Muscle layer of duodenum (tissue), 2 donors: ENCODE measurements around the gene MDH1.
A peak's percentile ranks its signal among the peaks of the same experiment; 100 is the strongest.
"Not testable (repeated sequence)": the region's sequence is repeated elsewhere in the genome, so short reads cannot be mapped to it uniquely, and the experiment has no call there.

Source experiments
- H3K27ac ChIP-seq: one replicate; pipeline ENCODE4 v1.7.0; 2013; ENCODE audit warnings: mild to moderate bottlenecking, low read length
- H3K27me3 ChIP-seq: one replicate; pipeline ENCODE4 v1.7.0; 2013; ENCODE audit warnings: low read depth, mild to moderate bottlenecking, control low read depth, low read length
- H3K36me3 ChIP-seq, 2 donors: one replicate each; pipeline ENCODE4 v1.7.0; 2013; ENCODE audit warnings: low read length in 2 of 2, control low read depth in 1 of 2, mild to moderate bottlenecking in 1 of 2; ENCODE audit not compliant: insufficient read depth in 2 of 2, control insufficient read depth in 1 of 2
- H3K4me1 ChIP-seq, 2 donors: one replicate each; pipeline ENCODE4 v1.7.0; 2013; ENCODE audit warnings: low read length in 2 of 2, mild to moderate bottlenecking in 2 of 2, control low read depth in 1 of 2, moderate library complexity in 1 of 2; ENCODE audit not compliant: insufficient read depth in 2 of 2, control insufficient read depth in 1 of 2
- H3K4me3 ChIP-seq, 2 donors: one replicate each; pipeline ENCODE4 v1.7.0; 2013; ENCODE audit warnings: low read length in 2 of 2, low read depth in 1 of 2, mild to moderate bottlenecking in 1 of 2
- H3K9me3 ChIP-seq, 2 donors: one replicate each; pipeline ENCODE4 v1.7.0; 2013; ENCODE audit warnings: low read length in 2 of 2, control low read depth in 1 of 2, mild to moderate bottlenecking in 1 of 2; ENCODE audit not compliant: control insufficient read depth in 1 of 2
- donor health status: healthy.

The MDH1 gene

DNA sequence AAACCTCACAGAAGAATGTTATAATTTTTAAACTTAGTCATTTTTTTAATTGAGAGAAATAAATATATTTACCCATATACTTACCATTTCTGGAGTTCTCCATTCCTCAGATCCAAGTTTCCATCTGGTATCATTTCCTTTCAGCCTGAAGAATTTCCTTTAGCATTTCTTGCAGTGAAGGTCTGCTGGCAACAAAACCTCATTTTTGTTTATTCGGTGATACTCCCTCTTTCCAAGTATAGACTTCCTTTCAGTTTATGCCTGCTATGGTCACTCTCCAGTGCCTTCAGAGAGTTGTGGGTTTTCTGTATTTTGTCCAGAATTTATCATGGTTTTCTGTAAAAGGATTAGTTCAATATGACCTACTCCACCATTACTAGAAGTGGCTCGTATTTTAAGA, 17.5 kb upstream of the MDH1 start:
- Histone ChIP-seq H3K36me3 (no peaks in the 10 kb centered on the region), H3K9me3 (no peaks in the 10 kb centered on the region), H3K27ac (no peak overlapping the region), H3K4me3 (no peak overlapping the region), H3K4me1 (no peaks in the 10 kb centered on the region), H3K27me3 (no peaks in the 10 kb centered on the region)

DNA sequence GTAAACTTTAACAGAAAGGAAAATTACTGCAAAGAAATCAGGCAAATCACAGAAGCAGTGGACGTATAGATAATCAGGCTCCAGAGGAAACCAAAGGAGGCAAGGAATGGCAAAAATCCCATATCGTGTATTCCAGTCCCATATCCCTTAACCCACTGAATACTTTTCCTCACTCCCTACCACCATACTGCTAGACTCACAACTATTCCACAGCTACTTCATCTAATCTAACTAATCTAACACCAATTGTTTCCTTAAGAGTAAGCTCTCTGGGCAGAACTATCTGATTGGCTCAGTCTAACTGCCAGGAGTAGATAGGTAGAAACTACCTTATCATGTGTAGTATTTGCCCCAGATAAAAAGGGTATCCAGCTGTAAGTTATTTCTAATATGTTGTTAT, 16.8 kb upstream of the MDH1 start:
- H3K36me3 ChIP-seq: no peaks in the 10 kb centered on the region
- no peak overlapping the region for H3K4me3 ChIP-seq
- H3K9me3 ChIP-seq: no peaks in the 10 kb centered on the region
- no peaks in the 10 kb centered on the region for H3K4me1 ChIP-seq
- no peaks in the 10 kb centered on the region for H3K27me3 ChIP-seq
- H3K27ac ChIP-seq: no peak overlapping the region

GRCh38 chr2:63573026-63573425, 15.7 kb upstream of the MDH1 start:
- H3K4me3 ChIP-seq, H3K4me1 ChIP-seq, H3K9me3 ChIP-seq, H3K27ac ChIP-seq, H3K36me3 ChIP-seq, H3K27me3 ChIP-seq: not testable (repeated sequence)

DNA sequence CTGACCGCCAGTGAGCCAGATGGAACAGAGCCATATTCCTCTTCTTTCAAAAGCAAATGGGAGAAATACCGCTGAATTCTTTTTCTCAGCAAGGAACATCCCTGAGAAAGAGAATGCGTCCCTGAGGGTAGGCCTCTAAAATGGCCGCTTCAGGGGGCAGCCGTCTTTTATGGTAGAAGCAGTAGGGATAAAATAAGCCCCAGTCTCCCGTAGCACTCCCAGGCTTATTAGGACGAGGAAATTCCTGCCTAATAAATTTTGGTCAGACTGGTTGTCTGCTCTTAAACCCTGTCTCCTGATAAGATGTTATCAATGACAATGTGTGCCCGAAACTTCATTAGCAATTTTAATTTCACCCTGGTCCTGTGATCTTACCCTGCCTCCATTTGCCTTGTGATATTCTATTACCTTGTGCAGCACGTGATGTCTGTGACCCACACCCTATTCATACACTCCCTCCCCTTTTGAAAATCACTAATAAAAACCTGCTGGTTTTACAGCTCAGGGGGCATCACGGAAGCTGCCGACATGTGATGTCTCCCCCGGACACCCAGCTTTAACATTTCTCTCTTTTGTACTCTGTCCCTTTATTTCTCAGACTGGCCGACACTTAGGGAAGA, 14.9 kb upstream of the MDH1 start:
- H3K27me3 ChIP-seq, H3K27ac ChIP-seq, H3K4me3 ChIP-seq, H3K9me3 ChIP-seq, H3K4me1 ChIP-seq, H3K36me3 ChIP-seq: not testable (repeated sequence)

GRCh38 chr2:63576546-63576945, 12.2 kb upstream of the MDH1 start:
- no peaks in the 10 kb centered on the region for H3K9me3 ChIP-seq
- H3K4me1 ChIP-seq: peaks cover 0 to 4% of the 10 kb centered on the region in 2 donors
- no peaks in the 10 kb centered on the region for H3K27me3 ChIP-seq
- no peak overlapping the region for H3K4me3 ChIP-seq
- H3K27ac ChIP-seq: no peak overlapping the region
- no peaks in the 10 kb centered on the region for H3K36me3 ChIP-seq

- H3K27me3 ChIP-seq: no peaks in the 10 kb centered on the region
- no peak overlapping the region for H3K27ac ChIP-seq
- H3K9me3 ChIP-seq: no peaks in the 10 kb centered on the region
- peaks cover 0 to 7% of the 10 kb centered on the region in 2 donors for H3K4me1 ChIP-seq
- H3K4me3 ChIP-seq: no peak overlapping the region
- no peaks in the 10 kb centered on the region for H3K36me3 ChIP-seq
Measured at GRCh38 chr2:63578767-63579166, 10.0 kb upstream of the MDH1 start.

DNA sequence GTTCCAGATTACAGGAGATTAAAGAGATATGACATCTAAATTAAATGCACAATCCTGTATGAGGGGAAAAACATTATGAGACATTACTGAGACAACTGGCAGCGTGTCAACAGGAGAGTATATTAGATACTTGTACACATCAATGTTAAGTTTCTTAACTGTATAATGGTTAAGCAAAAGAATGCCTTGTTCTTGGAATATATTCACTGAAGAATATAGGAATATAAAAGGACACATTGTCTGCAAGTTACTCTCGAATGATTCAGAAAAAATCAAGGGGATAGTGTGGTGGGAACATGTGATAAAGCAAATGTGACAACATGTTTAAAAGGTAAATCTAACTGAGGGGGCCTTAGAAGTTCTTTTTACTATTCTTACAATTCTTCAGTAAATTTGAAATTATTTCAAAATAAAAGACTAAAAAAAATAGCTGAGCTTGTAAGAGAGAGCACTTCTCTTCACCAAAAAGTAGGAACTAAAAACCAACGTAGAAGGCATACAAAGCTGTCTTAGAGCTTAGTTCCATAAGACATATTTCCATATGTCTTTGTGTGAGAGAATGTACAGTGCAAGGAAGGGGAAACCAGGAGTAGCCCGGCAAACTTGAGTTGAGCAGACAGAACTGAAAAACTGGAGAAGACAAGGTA, 8.0 kb upstream of the MDH1 start:
- no peak overlapping the region for H3K4me3 ChIP-seq

GRCh38 chr2:63581298-63581961, 7.3 kb upstream of the MDH1 start:
- no peaks in the 10 kb centered on the region for H3K36me3 ChIP-seq
- peaks cover 0 to 7% of the 10 kb centered on the region in 2 donors for H3K4me1 ChIP-seq
- peak overlapping the region; percentile 66 for H3K27ac ChIP-seq

More for the DNA sequence above, 8.0 kb upstream of the MDH1 start:
- peak overlapping the region; percentile 66 for H3K27ac ChIP-seq
- no peaks in the 10 kb centered on the region for H3K27me3 ChIP-seq
- H3K36me3 ChIP-seq: no peaks in the 10 kb centered on the region
- H3K4me1 ChIP-seq: peaks cover 0 to 7% of the 10 kb centered on the region in 2 donors
- no peaks in the 10 kb centered on the region for H3K9me3 ChIP-seq

DNA sequence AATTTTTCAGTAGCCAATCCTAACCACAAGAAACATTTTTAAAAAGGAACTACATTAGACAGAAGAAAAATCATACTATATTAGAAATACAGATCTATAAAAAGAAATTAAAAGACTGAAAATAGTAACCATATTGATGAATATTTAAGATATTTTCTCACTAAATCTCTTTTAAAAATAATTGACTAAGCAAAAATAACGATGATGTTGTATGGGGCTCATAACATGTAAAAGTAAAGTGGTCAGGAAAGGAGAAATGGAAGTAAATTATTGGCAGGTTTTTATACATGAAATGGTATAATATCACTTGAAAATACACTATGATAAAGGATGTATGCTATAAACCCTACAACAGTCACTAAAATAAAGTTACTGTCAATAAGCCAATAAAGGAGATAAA, 5.9 kb upstream of the MDH1 start:
- Histone ChIP-seq H3K4me3 (no peak overlapping the region), H3K36me3 (no peaks in the 10 kb centered on the region), H3K9me3 (no peaks in the 10 kb centered on the region), H3K4me1 (peaks cover 0 to 20% of the 10 kb centered on the region in 2 donors), H3K27ac (no peak overlapping the region), H3K27me3 (no peaks in the 10 kb centered on the region)

More at GRCh38 chr2:63581298-63581961, 7.3 kb upstream of the MDH1 start:
- Histone ChIP-seq H3K9me3 (no peaks in the 10 kb centered on the region), H3K4me3 (no peak overlapping the region), H3K27me3 (no peaks in the 10 kb centered on the region)

GRCh38 chr2:63587814-63588384, 864 bp upstream of the MDH1 start:
- H3K36me3 ChIP-seq: no peaks in the 10 kb centered on the region

DNA sequence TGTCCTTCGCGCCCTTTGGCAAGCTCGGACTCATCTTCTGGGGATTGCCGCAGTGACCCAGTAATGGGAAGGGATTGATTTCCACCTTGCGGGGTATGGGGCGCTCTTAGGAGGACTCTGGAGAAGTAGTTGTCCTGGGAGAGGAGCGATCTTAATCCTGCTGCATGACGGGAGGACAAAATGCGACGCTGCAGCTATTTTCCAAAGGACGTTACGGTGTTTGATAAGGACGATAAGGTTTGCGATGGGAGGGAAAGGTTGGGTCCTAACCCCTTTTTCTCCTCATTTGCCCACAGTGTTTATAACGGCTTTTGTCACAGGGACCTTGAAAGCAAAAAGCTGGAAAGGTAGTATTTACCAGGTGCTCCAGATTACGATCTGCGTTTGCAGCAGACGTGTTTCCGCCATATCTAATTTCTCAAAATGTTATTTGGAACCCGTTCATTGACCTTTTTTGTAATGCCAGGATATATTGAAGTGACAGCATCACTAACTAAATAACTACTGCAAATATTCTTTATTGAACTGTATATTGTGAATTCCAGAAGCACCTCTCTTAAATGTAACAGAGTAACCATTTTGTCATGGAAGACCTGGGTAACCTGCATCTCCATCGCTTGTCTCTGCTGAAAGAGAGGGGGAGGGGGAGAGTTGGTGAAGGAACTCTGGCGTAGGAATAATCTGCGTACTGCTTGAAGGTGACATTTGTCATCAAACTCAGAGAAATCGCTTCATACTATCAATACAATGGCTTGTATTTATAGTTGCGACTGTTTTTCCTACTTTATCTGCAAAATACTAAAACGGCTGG, 590 bp downstream of the MDH1 start:
- H3K4me3 ChIP-seq: peak overlapping the region; percentile 93 to 95
- H3K27ac ChIP-seq: peak overlapping the region; percentile 94
- no peaks in the 10 kb centered on the region for H3K9me3 ChIP-seq
- peaks cover under 1 to 5% of the 10 kb centered on the region in 2 donors for H3K36me3 ChIP-seq
- no peaks in the 10 kb centered on the region for H3K27me3 ChIP-seq
- peaks cover 10 to 45% of the 10 kb centered on the region in 2 donors for H3K4me1 ChIP-seq

More at GRCh38 chr2:63587814-63588384, 864 bp upstream of the MDH1 start:
- Histone ChIP-seq H3K27me3 (no peaks in the 10 kb centered on the region), H3K27ac (peak overlapping the region; percentile 94), H3K4me3 (peak overlapping the region; percentile 93 to 95), H3K4me1 (peaks cover 10 to 38% of the 10 kb centered on the region in 2 donors), H3K9me3 (no peaks in the 10 kb centered on the region)
